Measurements from ENCODE around the gene OPN1SW.
A peak's percentile ranks its signal among the peaks of the same experiment; 100 is the strongest.

The OPN1SW gene

GRCh38 chr7:128804484-128804883 lies 28.9 kb upstream of the OPN1SW start:
- H4K20me1 ChIP-seq (ENCODE audit: insufficient read depth, low read length) = no peaks in the 10 kb centered on the region
- peaks cover 20% of the 10 kb centered on the region for H3K4me1 ChIP-seq (ENCODE audit: low read length)
- no peak overlapping the region for H3K9ac ChIP-seq (ENCODE audit: low read length)
- H2AFZ ChIP-seq (ENCODE audit: low read depth, low read length) = no peak overlapping the region
- no peaks in the 10 kb centered on the region for H3K9me3 ChIP-seq (ENCODE audit: insufficient read depth, low read length)
- no peak overlapping the region for H3K4me3 ChIP-seq (ENCODE audit: low read length)
- H3K4me2 ChIP-seq (ENCODE audit: low read length) = no peak overlapping the region
- no peak overlapping the region for H3K27ac ChIP-seq (ENCODE audit: low read length)
- H3K27me3 ChIP-seq (ENCODE audit: low read depth, low read length) = no peaks in the 10 kb centered on the region
- TF ChIP-seq CTCF (IDR thresholded peaks at IDR 0.05; ENCODE audit: low read depth, low read length) (no peak), EZH2phosphoT487 (IDR thresholded peaks at IDR 0.05; ENCODE audit: low read depth) (no peak)
- H3K79me2 ChIP-seq (ENCODE audit: low read length) = no peaks in the 10 kb centered on the region
- no peaks in the 10 kb centered on the region for H3K36me3 ChIP-seq (replicated peaks; ENCODE audit: low read depth, low read length)

- no peak overlapping the region for H3K4me3 ChIP-seq (ENCODE audit: low read length)
- H3K9me3 ChIP-seq (ENCODE audit: insufficient read depth, low read length) = no peaks in the 10 kb centered on the region
- no peak overlapping the region for H2AFZ ChIP-seq (ENCODE audit: low read depth, low read length)
- H3K36me3 ChIP-seq (replicated peaks; ENCODE audit: low read depth, low read length) = no peaks in the 10 kb centered on the region
- H4K20me1 ChIP-seq (ENCODE audit: insufficient read depth, low read length) = no peaks in the 10 kb centered on the region
- TF ChIP-seq CTCF (IDR thresholded peaks at IDR 0.05; ENCODE audit: low read depth, low read length) (no peak), EZH2phosphoT487 (IDR thresholded peaks at IDR 0.05; ENCODE audit: low read depth) (no peak)
- 0 out of 2 replicates have a peak overlapping the region, but pooled peaks have one; percentile 45 for H3K4me2 ChIP-seq (ENCODE audit: low read length)
- no peaks in the 10 kb centered on the region for H3K27me3 ChIP-seq (ENCODE audit: low read depth, low read length)
- peaks cover 24% of the 10 kb centered on the region for H3K4me1 ChIP-seq (ENCODE audit: low read length)
- no peak overlapping the region for H3K9ac ChIP-seq (ENCODE audit: low read length)
- no peaks in the 10 kb centered on the region for H3K79me2 ChIP-seq (ENCODE audit: low read length)
- H3K27ac ChIP-seq (ENCODE audit: low read length) = no peak overlapping the region
Measured at GRCh38 chr7:128801667-128802418, 26.2 kb upstream of the OPN1SW start.

GRCh38 chr7:128801003-128801402 lies 25.4 kb upstream of the OPN1SW start:
- H4K20me1 ChIP-seq (ENCODE audit: insufficient read depth, low read length) = no peaks in the 10 kb centered on the region
- peaks cover 24% of the 10 kb centered on the region for H3K4me1 ChIP-seq (ENCODE audit: low read length)
- H3K79me2 ChIP-seq (ENCODE audit: low read length) = no peaks in the 10 kb centered on the region
- no peaks in the 10 kb centered on the region for H3K9me3 ChIP-seq (ENCODE audit: insufficient read depth, low read length)
- no peak overlapping the region for H2AFZ ChIP-seq (ENCODE audit: low read depth, low read length)
- no peak overlapping the region for H3K4me3 ChIP-seq (ENCODE audit: low read length)
- no peak overlapping the region for H3K27ac ChIP-seq (ENCODE audit: low read length)
- peak overlapping the region; percentile 45 for H3K4me2 ChIP-seq (ENCODE audit: low read length)
- H3K36me3 ChIP-seq (replicated peaks; ENCODE audit: low read depth, low read length) = no peaks in the 10 kb centered on the region
- H3K9ac ChIP-seq (ENCODE audit: low read length) = no peak overlapping the region
- no peak for TF ChIP-seq CTCF (IDR thresholded peaks at IDR 0.05; ENCODE audit: low read depth, low read length)
- no peak for TF ChIP-seq EZH2phosphoT487 (IDR thresholded peaks at IDR 0.05; ENCODE audit: low read depth)
- H3K27me3 ChIP-seq (ENCODE audit: low read depth, low read length) = no peaks in the 10 kb centered on the region

- H4K20me1 ChIP-seq (ENCODE audit: insufficient read depth, low read length) = no peaks in the 10 kb centered on the region
- no peaks in the 10 kb centered on the region for H3K79me2 ChIP-seq (ENCODE audit: low read length)
- H3K4me3 ChIP-seq (ENCODE audit: low read length) = no peak overlapping the region
- no peak overlapping the region for H3K9ac ChIP-seq (ENCODE audit: low read length)
- no peak overlapping the region for H2AFZ ChIP-seq (ENCODE audit: low read depth, low read length)
- no peak overlapping the region for H3K27ac ChIP-seq (ENCODE audit: low read length)
- TF ChIP-seq EZH2phosphoT487 (IDR thresholded peaks at IDR 0.05; ENCODE audit: low read depth) = no peak
- TF ChIP-seq CTCF (IDR thresholded peaks at IDR 0.05; ENCODE audit: low read depth, low read length) = no peak
- no peaks in the 10 kb centered on the region for H3K9me3 ChIP-seq (ENCODE audit: insufficient read depth, low read length)
- no peaks in the 10 kb centered on the region for H3K27me3 ChIP-seq (ENCODE audit: low read depth, low read length)
- peak overlapping the region; percentile 45 for H3K4me2 ChIP-seq (ENCODE audit: low read length)
- peaks cover 24% of the 10 kb centered on the region for H3K4me1 ChIP-seq (ENCODE audit: low read length)
- no peaks in the 10 kb centered on the region for H3K36me3 ChIP-seq (replicated peaks; ENCODE audit: low read depth, low read length)
Measured at GRCh38 chr7:128800567-128800966, 25.0 kb upstream of the OPN1SW start.
